GM18868 (cell line): Measurements from ENCODE around the gene FHL3.

Experiments
- ATAC-seq: cut with Tn5 transposase; IDR thresholded peaks from one replicate; pipeline ENCODE4 v1.9.1; 2021; ENCODE audit warnings: mild to moderate bottlenecking, moderate library complexity; ENCODE audit not compliant: unreplicated experiment

FHL3 gene

GRCh38 chr1:38014724-38015424, 9.6 kb upstream of the FHL3 start:
- ATAC-seq: no peak

GRCh38 chr1:38014171-38014570, 8.9 kb upstream of the FHL3 start:
- no peak for ATAC-seq

- ATAC-seq: peak; percentile 4
These were observed 7.9 kb upstream of the FHL3 start for GRCh38 chr1:38013227-38013622.

GRCh38 chr1:38012363-38013226, 7.3 kb upstream of the FHL3 start, which contains the start of gene UTP11:
Gene UTP11, plus strand, starts transcription at chr1:38012734. Its CDS starts 69 bp downstream, at chr1:38012803.
- ATAC-seq: peak; percentile 92

GRCh38 chr1:38009841-38010180, 4.5 kb upstream of the FHL3 start:
- ATAC-seq: no peak

- ATAC-seq: no peak
These were observed 4.0 kb upstream of the FHL3 start for GRCh38 chr1:38009088-38009840.

GRCh38 chr1:38006008-38006828, 904 bp upstream of the FHL3 start:
- no peak for ATAC-seq

GRCh38 chr1:38004284-38005108, 818 bp downstream of the FHL3 start:
- no peak for ATAC-seq

GRCh38 chr1:38003261-38004250, 1.8 kb downstream of the FHL3 start:
- ATAC-seq: no peak

GRCh38 chr1:38000529-38001455, 4.5 kb downstream of the FHL3 start:
- no peak for ATAC-seq

- ATAC-seq: no peak
These were observed 5.1 kb downstream of the FHL3 start for GRCh38 chr1:38000233-38000528.

GRCh38 chr1:37999430-38000232, 5.7 kb downstream of the FHL3 start:
- ATAC-seq: no peak

- no peak for ATAC-seq
These were observed 6.3 kb downstream of the FHL3 start for GRCh38 chr1:37998913-37999429.

GRCh38 chr1:37998089-37998808, 7.1 kb downstream of the FHL3 start:
- ATAC-seq: no peak

- no peak for ATAC-seq
These were observed 7.8 kb downstream of the FHL3 start for GRCh38 chr1:37997256-37998088.
